HepG2 (cell line): Measurements from ENCODE around the gene B3GNT7. TPM values are rescaled to one million over a fixed set of nuclear protein-coding genes. Genes with fewer than 3 reads are reported as not detected.

Experiments
- ATAC-seq: fragments of 200-7000 bp; cut with Tn5 transposase; 3 replicates; pipeline ENCODE4 v1.9.1; 2020; ENCODE audit warnings: mild to moderate bottlenecking, moderate library complexity
- BruUV-seq: library from RNA; stranded (reverse); fragments of 400-500 nt; replicated peaks from 2 replicates; lab custom pipeline; 2021; lab: Mats Ljungman, UMichigan
- CTCF ChIA-PET: fragments of 300-600 bp; formaldehyde crosslinking; extraction: SDS; loops from one replicate; lab custom pipeline; 2021; ENCODE audit warnings: low total read pairs, inconsistent platforms, low intra/inter-chr PET ratio; lab: Yijun Ruan, JAX
- POLR2A ChIA-PET: fragments of 350-600 bp; sonication (Branson Sonifier 250); formaldehyde crosslinking; loops from one replicate; lab custom pipeline; 2020; ENCODE audit warnings: antibody characterized with exemption, inconsistent platforms; lab: Yijun Ruan, JAX
- DNase-seq: peaks from one replicate; pipeline ENCODE4 v3.0.0-alpha.2; 2015; ENCODE audit warnings: low spot score
- FAIRE-seq: peaks from 3 replicates; lab custom pipeline; 2011; peaks lifted over from hg19 to GRCh38; lab: Jason Lieb, UNC
- H2AFZ ChIP-seq: one replicate; pipeline ENCODE4 v1.6.1; 2011; ENCODE audit warnings: low read length, inconsistent platforms
- H3K27ac ChIP-seq: fragments of 300-600 bp; 3 replicates; pipeline ENCODE4 v1.8.0; 2011; ENCODE audit warnings: mixed run types, mild to moderate bottlenecking, mixed read lengths, low read length, inconsistent platforms; ENCODE audit not compliant: insufficient read depth; ENCODE audit errors: extremely low read length
- H3K27me3 ChIP-seq, 2 experiments: fragments of 200-600 bp in 1 of 2; 2 replicates in 1 of 2; 3 replicates in 1 of 2; pipeline versions ENCODE4 v1.6.0 to v1.8.0; 2011; ENCODE audit warnings: low read length in 2 of 2, mild to moderate bottlenecking in 2 of 2, moderate library complexity in 2 of 2, inconsistent platforms in 1 of 2; ENCODE audit not compliant: insufficient read depth in 2 of 2, control insufficient read depth in 1 of 2
- H3K36me3 ChIP-seq, 2 experiments: fragments of 200-600 bp in 1 of 2; replicated peaks in 1 of 2; 2 replicates in 1 of 2; 3 replicates in 1 of 2; pipeline versions ENCODE4 v1.5.1 to v1.8.0; 2011; ENCODE audit warnings: low read length in 2 of 2, inconsistent platforms in 1 of 2; ENCODE audit not compliant: insufficient read depth in 2 of 2, control insufficient read depth in 1 of 2
- H3K4me1 ChIP-seq: 2 replicates; pipeline ENCODE4 v1.5.1; 2012; ENCODE audit warnings: low read length, inconsistent platforms; ENCODE audit not compliant: insufficient read depth
- H3K4me2 ChIP-seq: 2 replicates; pipeline ENCODE4 v1.6.0; 2011; ENCODE audit warnings: low read depth, low read length, inconsistent platforms
- H3K4me3 ChIP-seq, 3 experiments: fragments of 200-600 bp in 1 of 3; sonication (generic), shearing (Covaris generic) in 1 of 3; replicated peaks in 1 of 3; 2 replicates each; pipeline ENCODE4 v1.5.1; 2011 to 2016; ENCODE audit warnings: low read length in 3 of 3, inconsistent platforms in 2 of 3, low read depth in 2 of 3, mild to moderate bottlenecking in 2 of 3, control low read depth in 1 of 3, mixed read lengths in 1 of 3; ENCODE audit not compliant: insufficient read depth in 1 of 3
- H3K79me2 ChIP-seq: one replicate; pipeline ENCODE4 v1.6.1; 2011; ENCODE audit warnings: low read length, inconsistent platforms; ENCODE audit not compliant: insufficient read depth
- H3K9ac ChIP-seq: 2 replicates; pipeline ENCODE4 v1.6.0; 2011; ENCODE audit warnings: mild to moderate bottlenecking, low read depth, low read length, inconsistent platforms; ENCODE audit not compliant: insufficient read depth
- H3K9me3 ChIP-seq: 2 replicates; pipeline ENCODE4 v1.5.1; 2012; ENCODE audit warnings: mild to moderate bottlenecking, low read length
- H4K20me1 ChIP-seq: 2 replicates; pipeline ENCODE4 v1.6.0; 2011; ENCODE audit warnings: inconsistent platforms, mild to moderate bottlenecking, low read length, moderate library complexity; ENCODE audit not compliant: insufficient read depth
- AHR ChIP-seq: IDR thresholded peaks from 2 replicates; pipeline ENCODE4 v1.6.1; 2018; ENCODE audit warnings: missing genetic modification reagents, missing compliant biosample characterization
- AKAP8 ChIP-seq: sonication (generic); formaldehyde crosslinking; IDR thresholded peaks from 2 replicates; pipeline ENCODE4 v1.5.1; 2020; ENCODE audit warnings: mild to moderate bottlenecking, missing genetic modification reagents
- IKZF5 ChIP-seq: IDR thresholded peaks from 2 replicates; pipeline ENCODE4 v1.6.1; 2018; ENCODE audit warnings: missing genetic modification reagents, mild to moderate bottlenecking, missing compliant biosample characterization
- KLF15 ChIP-seq: sonication (generic); formaldehyde crosslinking; IDR thresholded peaks from 2 replicates; pipeline ENCODE4 v1.8.1; 2023; ENCODE audit warnings: borderline replicate concordance, mild to moderate bottlenecking, inconsistent platforms, missing genetic modification reagents, mixed read lengths
- MEIS2 ChIP-seq: sonication (generic); formaldehyde crosslinking; IDR thresholded peaks from 2 replicates; pipeline ENCODE4 v1.9.0; 2021; ENCODE audit warnings: mild to moderate bottlenecking, missing genetic modification reagents
- NFKBIZ ChIP-seq: IDR thresholded peaks from 2 replicates; pipeline ENCODE4 v1.6.1; 2018; ENCODE audit warnings: missing genetic modification reagents, missing compliant biosample characterization
- PATZ1 ChIP-seq: sonication (generic); formaldehyde crosslinking; IDR thresholded peaks from 2 replicates; pipeline ENCODE4 v1.4.0; 2020; ENCODE audit warnings: missing genetic modification reagents
- SETDB1 ChIP-seq: sonication (generic); formaldehyde crosslinking; IDR thresholded peaks from 2 replicates; pipeline ENCODE4 v1.5.1; 2020; ENCODE audit warnings: missing genetic modification reagents, mild to moderate bottlenecking, borderline replicate concordance
- SMARCE1 ChIP-seq: fragments of 450-650 bp; IDR thresholded peaks from 2 replicates; pipeline ENCODE4 v1.6.1; 2017; ENCODE audit warnings: borderline replicate concordance
- TARDBP ChIP-seq: sonication (generic); formaldehyde crosslinking; IDR thresholded peaks from 2 replicates; pipeline ENCODE4 v1.8.0; 2022; ENCODE audit warnings: mild to moderate bottlenecking, missing genetic modification reagents
- THAP9 ChIP-seq: sonication (generic); formaldehyde crosslinking; IDR thresholded peaks from 2 replicates; pipeline ENCODE4; 2020; ENCODE audit warnings: missing genetic modification reagents, mild to moderate bottlenecking, borderline replicate concordance
- UBTF ChIP-seq: sonication (generic); formaldehyde crosslinking; IDR thresholded peaks from 2 replicates; pipeline ENCODE4 v1.4.0; 2020; ENCODE audit warnings: mild to moderate bottlenecking, missing genetic modification reagents
- ZNF550 ChIP-seq: sonication (generic); formaldehyde crosslinking; IDR thresholded peaks from 2 replicates; pipeline ENCODE4 v1.4.0; 2020; ENCODE audit warnings: mild to moderate bottlenecking, missing genetic modification reagents, borderline replicate concordance
- ZNF572 ChIP-seq: sonication (generic); formaldehyde crosslinking; IDR thresholded peaks from 2 replicates; pipeline ENCODE4 v1.5.1; 2020; ENCODE audit warnings: mild to moderate bottlenecking, missing genetic modification reagents
- WGBS: methylation state at CpG from one replicate; pipeline ENCODE4 v1.1.6; 2017; ENCODE audit warnings: low lambda C conversion rate; 5-methylcytosine and 5-hydroxymethylcytosine counted together
- in situ Hi-C: cut with HindIII; loops from 2 replicates; pipeline ENCODE4 v1.10.0; 2017; ENCODE audit warnings: low pct_unique_long_range_greater_than_20kb; ENCODE audit not compliant: extremely low pct_ligation_motif_present
- intact Hi-C: fragments of 100-400 bp; cut with micrococcal nuclease; formaldehyde crosslinking; loops from one replicate; pipeline ENCODE4 v1.10.0; 2022; ENCODE audit not compliant: unreplicated experiment
- polyA plus RNA-seq, 8 experiments: library from polyadenylated mRNA; depleted of rRNA in 3 of 8; stranded (reverse) in 7 of 8; unstranded in 1 of 8; fragments of >200 nt; fragmentation: Illumina TruSeq in 4 of 8; extraction: Trizol in 4 of 8; gene quantifications; 2 replicates each; pipeline versions ENCODE4 v1.2.1 to v1.2.3, GENCODE V29; 2011 to 2016; ENCODE audit warnings: low read depth in 4 of 8, missing spikeins in 1 of 8, mixed read lengths in 1 of 8; ENCODE audit not compliant: insufficient read depth in 1 of 8
- total RNA-seq, 5 experiments: library from RNA; depleted of rRNA; stranded (reverse); fragments of >200 nt; fragmentation: Illumina TruSeq; extraction: Trizol; gene quantifications; 2 replicates each; pipeline ENCODE4 v1.2.3, GENCODE V29; 2016; ENCODE audit warnings: low read depth in 1 of 5

The B3GNT7 gene
- total and polyA plus RNA-seq, 2 of the 13 experiments (the other 11 are each of a cell fraction or from before 2014, with no cell fraction given) = 0.04 to 0.24 TPM

GRCh38 chr2:231372326-231372725 lies 23.2 kb upstream of the B3GNT7 start (continued):
- TF ChIP-seq UBTF (no peak), SMARCE1 (no peak), PATZ1 (CRISPR knock-in tag) (no peak), SETDB1 (CRISPR knock-in tag) (no peak), NFKBIZ (no peak), ZNF550 (CRISPR knock-in tag) (no peak), KLF15 (CRISPR knock-in tag) (no peak), AHR (CRISPR knock-in tag) (no peak), ZNF572 (CRISPR knock-in tag) (no peak)
- TF ChIP-seq, all 625 proteins: peak for 0

GRCh38 chr2:231373184-231373583 lies 22.3 kb upstream of the B3GNT7 start:
- in situ Hi-C loops = no loop called here
- POLR2A ChIA-PET = no interaction called here
- H3K4me2 ChIP-seq = no peak overlapping the region
- peaks cover 5% of the 10 kb centered on the region for H3K4me1 ChIP-seq
- no peaks in the 10 kb centered on the region for H3K9me3 ChIP-seq
- no peak overlapping the region for H3K9ac ChIP-seq
- H3K27ac ChIP-seq = no peak overlapping the region
- BruUV-seq = no TSS peak
- DNase-seq (no peak), FAIRE-seq (no peak)
- no peaks in the 10 kb centered on the region for H3K36me3 ChIP-seq
- no peaks in the 10 kb centered on the region for H4K20me1 ChIP-seq
- H3K27me3 ChIP-seq = no peaks in the 10 kb centered on the region
- H3K4me3 ChIP-seq = no peak overlapping the region
- no peak overlapping the region for H2AFZ ChIP-seq
- TF ChIP-seq AKAP8 (CRISPR knock-in tag) (no peak), THAP9 (CRISPR knock-in tag) (no peak), IKZF5 (CRISPR knock-in tag) (no peak), TARDBP (no peak), MEIS2 (CRISPR knock-in tag) (no peak)
- TF ChIP-seq, all 625 proteins: peak for 0
- H3K79me2 ChIP-seq = no peaks in the 10 kb centered on the region
- intact Hi-C loops = no loop called here
- CTCF ChIA-PET = no interaction called here
- WGBS = 38% methylated on average over 8 of the region's 8 CpGs
- no peak for ATAC-seq
